Measurements from ENCODE around the gene GDPD1.
A peak's percentile ranks its signal among the peaks of the same experiment; 100 is the strongest.
"Not testable (repeated sequence)": the region's sequence is repeated elsewhere in the genome, so short reads cannot be mapped to it uniquely, and the experiment has no call there.

Gene GDPD1

GRCh38 chr17:59254742-59255141 lies 34.4 kb downstream of the GDPD1 start:
- no peak for DNase-seq (ENCODE audit: insufficient read length)
- FAIRE-seq: no peak
- TF ChIP-seq POLR2A (IDR thresholded peaks at IDR 0.05; ENCODE audit: low read depth, low read length): no peak
- TF ChIP-seq TAF1 (IDR thresholded peaks at IDR 0.05; ENCODE audit: borderline replicate concordance, low read depth, low read length): no peak
- TF ChIP-seq POLR2AphosphoS5 (IDR thresholded peaks at IDR 0.05; ENCODE audit: low read depth, low read length): no peak

GRCh38 chr17:59257101-59257500 lies 36.8 kb downstream of the GDPD1 start:
- FAIRE-seq: no peak
- no peak for DNase-seq (ENCODE audit: insufficient read length)
- TF ChIP-seq TAF1 (IDR thresholded peaks at IDR 0.05; ENCODE audit: borderline replicate concordance, low read depth, low read length): no peak
- no peak for TF ChIP-seq POLR2AphosphoS5 (IDR thresholded peaks at IDR 0.05; ENCODE audit: low read depth, low read length)
- TF ChIP-seq POLR2A (IDR thresholded peaks at IDR 0.05; ENCODE audit: low read depth, low read length): no peak

GRCh38 chr17:59260722-59261121 lies 40.4 kb downstream of the GDPD1 start:
- FAIRE-seq: no peak
- TF ChIP-seq POLR2A (IDR thresholded peaks at IDR 0.05; ENCODE audit: low read depth, low read length): no peak
- no peak for TF ChIP-seq TAF1 (IDR thresholded peaks at IDR 0.05; ENCODE audit: borderline replicate concordance, low read depth, low read length)
- no peak for TF ChIP-seq POLR2AphosphoS5 (IDR thresholded peaks at IDR 0.05; ENCODE audit: low read depth, low read length)
- DNase-seq (ENCODE audit: insufficient read length): no peak

GRCh38 chr17:59266745-59267144 lies 46.4 kb downstream of the GDPD1 start:
- DNase-seq (ENCODE audit: insufficient read length) (no peak), FAIRE-seq (no peak)
- TF ChIP-seq POLR2A (IDR thresholded peaks at IDR 0.05; ENCODE audit: low read depth, low read length) (no peak), POLR2AphosphoS5 (IDR thresholded peaks at IDR 0.05; ENCODE audit: low read depth, low read length) (no peak), TAF1 (IDR thresholded peaks at IDR 0.05; ENCODE audit: borderline replicate concordance, low read depth, low read length) (no peak)

GRCh38 chr17:59267776-59268175 lies 47.5 kb downstream of the GDPD1 start:
- DNase-seq (ENCODE audit: insufficient read length) (no peak), FAIRE-seq (no peak)
- TF ChIP-seq POLR2A (IDR thresholded peaks at IDR 0.05; ENCODE audit: low read depth, low read length): no peak
- no peak for TF ChIP-seq TAF1 (IDR thresholded peaks at IDR 0.05; ENCODE audit: borderline replicate concordance, low read depth, low read length)
- TF ChIP-seq POLR2AphosphoS5 (IDR thresholded peaks at IDR 0.05; ENCODE audit: low read depth, low read length): no peak

GRCh38 chr17:59275618-59276017 lies 55.3 kb downstream of the GDPD1 start:
- no peak for FAIRE-seq
- DNase-seq (ENCODE audit: insufficient read length): no peak
- TF ChIP-seq POLR2AphosphoS5 (IDR thresholded peaks at IDR 0.05; ENCODE audit: low read depth, low read length): no peak
- no peak for TF ChIP-seq TAF1 (IDR thresholded peaks at IDR 0.05; ENCODE audit: borderline replicate concordance, low read depth, low read length)
- no peak for TF ChIP-seq POLR2A (IDR thresholded peaks at IDR 0.05; ENCODE audit: low read depth, low read length)

GRCh38 chr17:59277031-59277430 lies 56.7 kb downstream of the GDPD1 start:
- FAIRE-seq: peak; percentile 44
- TF ChIP-seq POLR2A (IDR thresholded peaks at IDR 0.05; ENCODE audit: low read depth, low read length): no peak
- no peak for TF ChIP-seq TAF1 (IDR thresholded peaks at IDR 0.05; ENCODE audit: borderline replicate concordance, low read depth, low read length)
- no peak for TF ChIP-seq POLR2AphosphoS5 (IDR thresholded peaks at IDR 0.05; ENCODE audit: low read depth, low read length)

GRCh38 chr17:59278406-59278805 lies 58.1 kb downstream of the GDPD1 start:
- FAIRE-seq (no peak), DNase-seq (ENCODE audit: insufficient read length) (no peak)
- TF ChIP-seq POLR2AphosphoS5 (IDR thresholded peaks at IDR 0.05; ENCODE audit: low read depth, low read length) (no peak), POLR2A (IDR thresholded peaks at IDR 0.05; ENCODE audit: low read depth, low read length) (no peak), TAF1 (IDR thresholded peaks at IDR 0.05; ENCODE audit: borderline replicate concordance, low read depth, low read length) (no peak)

More at GRCh38 chr17:59277031-59277430, 56.7 kb downstream of the GDPD1 start:
- DNase-seq (ENCODE audit: insufficient read length): peak; percentile 8

GRCh38 chr17:59284317-59284716 lies 64.0 kb downstream of the GDPD1 start:
- no peak for TF ChIP-seq POLR2AphosphoS5 (IDR thresholded peaks at IDR 0.05; ENCODE audit: low read depth, low read length)
- no peak for TF ChIP-seq POLR2A (IDR thresholded peaks at IDR 0.05; ENCODE audit: low read depth, low read length)
- TF ChIP-seq TAF1 (IDR thresholded peaks at IDR 0.05; ENCODE audit: borderline replicate concordance, low read depth, low read length): no peak
- DNase-seq (ENCODE audit: insufficient read length) (no peak), FAIRE-seq (no peak)

- DNase-seq (ENCODE audit: insufficient read length) (no peak), FAIRE-seq (no peak)
- no peak for TF ChIP-seq POLR2A (IDR thresholded peaks at IDR 0.05; ENCODE audit: low read depth, low read length)
- no peak for TF ChIP-seq POLR2AphosphoS5 (IDR thresholded peaks at IDR 0.05; ENCODE audit: low read depth, low read length)
- TF ChIP-seq TAF1 (IDR thresholded peaks at IDR 0.05; ENCODE audit: borderline replicate concordance, low read depth, low read length): no peak
These were observed 67.1 kb downstream of the GDPD1 start for GRCh38 chr17:59287452-59287851.

GRCh38 chr17:59287891-59288290 lies 67.6 kb downstream of the GDPD1 start:
- no peak for TF ChIP-seq TAF1 (IDR thresholded peaks at IDR 0.05; ENCODE audit: borderline replicate concordance, low read depth, low read length)
- no peak for TF ChIP-seq POLR2AphosphoS5 (IDR thresholded peaks at IDR 0.05; ENCODE audit: low read depth, low read length)
- TF ChIP-seq POLR2A (IDR thresholded peaks at IDR 0.05; ENCODE audit: low read depth, low read length): no peak
- FAIRE-seq: no peak
- no peak for DNase-seq (ENCODE audit: insufficient read length)

GRCh38 chr17:59289981-59290301 lies 69.6 kb downstream of the GDPD1 start:
- TF ChIP-seq POLR2AphosphoS5 (IDR thresholded peaks at IDR 0.05; ENCODE audit: low read depth, low read length) (no peak), TAF1 (IDR thresholded peaks at IDR 0.05; ENCODE audit: borderline replicate concordance, low read depth, low read length) (no peak)
- no peak for DNase-seq (ENCODE audit: insufficient read length)
- FAIRE-seq: no peak

GRCh38 chr17:59290302-59290998 lies 70.1 kb downstream of the GDPD1 start:
- not testable (repeated sequence) for FAIRE-seq; DNase-seq (ENCODE audit: insufficient read length)

All from GM12892 (cell line).